ENCODE measurements around the gene RNF4. TPM values are rescaled to one million over a fixed set of nuclear protein-coding genes. Genes with fewer than 3 reads are reported as not detected.

RNF4 gene
- total and polyA plus RNA-seq, 4 donors, result 14.8 to 54.7 (median 41.1) TPM

- peak overlapping the region; percentile 65 to 90 for H3K9ac ChIP-seq (ENCODE audit: insufficient read depth in 1 of 2, low read length in 2 of 2)
- DNase-seq, result peak in 1 of 3 donors; percentile 20
- 58 to 62% methylated on average over 5 of the region's 5 CpGs for WGBS, 2 donors
- no peak overlapping the region for H3K4me3 ChIP-seq
- H3K4me1 ChIP-seq (ENCODE audit: control insufficient read depth in 5 of 5, insufficient read depth in 5 of 5, low read length in 5 of 5), result peaks cover 0 to 16% (median 8%) of the 10 kb centered on the region in 5 donors
- no peak for TF ChIP-seq CTCF (IDR thresholded peaks at IDR 0.05; ENCODE audit: control extremely low read depth, extremely low read depth)
- H3K27me3 ChIP-seq (ENCODE audit: control insufficient read depth in 3 of 3, insufficient read depth in 3 of 3, low read length in 2 of 3), result no peaks in the 10 kb centered on the region
- peak overlapping the region; percentile 96 to 97 for H3K27ac ChIP-seq (ENCODE audit: low read depth in 1 of 2, low read length in 1 of 2)
- H3K36me3 ChIP-seq (ENCODE audit: control insufficient read depth in 4 of 4, insufficient read depth in 4 of 4, low read length in 4 of 4), result no peaks in the 10 kb centered on the region
- H3K9me3 ChIP-seq (ENCODE audit: control insufficient read depth in 4 of 4, insufficient read depth in 3 of 4, low read length in 3 of 4), result no peaks in the 10 kb centered on the region
- no peak for ATAC-seq (ENCODE audit: insufficient read depth, low FRiP score)
Observed at GRCh38 chr4:2534904-2535375, 66.0 kb downstream of the RNF4 start.

DNA sequence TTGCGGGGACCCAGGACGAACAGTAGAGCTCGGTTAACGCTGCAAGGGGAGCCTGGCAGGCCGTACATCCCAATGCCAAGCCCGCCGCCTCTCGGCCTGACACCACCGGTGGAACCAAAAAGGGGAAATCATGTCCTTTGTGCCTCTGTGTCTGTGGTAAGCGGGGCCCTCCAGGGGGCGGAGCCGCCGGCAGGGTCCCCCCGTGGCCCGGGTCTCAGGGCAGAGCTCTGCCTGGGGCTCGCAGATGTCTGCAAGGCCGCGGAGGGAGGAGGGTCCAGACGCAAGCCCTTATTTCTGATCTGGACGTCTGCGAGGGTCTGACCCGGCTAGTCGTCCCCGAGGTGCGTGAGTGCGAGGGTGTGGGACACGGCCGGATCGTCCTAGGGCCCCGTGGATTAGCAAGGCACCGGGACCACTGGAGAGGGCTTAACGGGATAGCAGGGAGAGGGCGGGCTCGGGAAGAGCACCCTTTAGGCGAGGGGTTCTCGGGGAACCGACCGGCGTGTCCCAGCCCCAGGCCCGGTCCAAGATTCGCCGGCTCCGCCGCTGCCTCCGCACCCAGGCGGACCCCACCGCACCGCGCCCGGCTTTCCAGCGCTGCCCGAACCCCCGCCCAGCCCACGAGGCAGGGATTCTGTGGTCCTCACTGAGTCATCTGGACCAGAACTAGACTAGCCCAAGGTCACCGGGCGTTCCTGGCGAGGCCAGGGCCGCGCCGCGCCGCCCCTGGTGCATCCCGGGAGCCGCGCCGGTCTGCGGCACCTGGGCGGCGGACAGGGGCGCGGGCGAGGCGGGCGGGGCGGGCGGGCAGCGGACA lies 66.7 kb downstream of the RNF4 start:
- Histone ChIP-seq H3K9me3 (ENCODE audit: control insufficient read depth in 4 of 4, insufficient read depth in 3 of 4, low read length in 3 of 4) (no peaks in the 10 kb centered on the region), H3K9ac (ENCODE audit: insufficient read depth in 1 of 2, low read length in 2 of 2) (peak overlapping the region; percentile 65 to 90), H3K36me3 (ENCODE audit: control insufficient read depth in 4 of 4, insufficient read depth in 4 of 4, low read length in 4 of 4) (no peaks in the 10 kb centered on the region), H3K27ac (ENCODE audit: low read depth in 1 of 2, low read length in 1 of 2) (peak overlapping the region; percentile 96 to 97), H3K27me3 (ENCODE audit: control insufficient read depth in 3 of 3, insufficient read depth in 3 of 3, low read length in 2 of 3) (no peaks in the 10 kb centered on the region), H3K4me3 (peak overlapping the region; percentile 69), H3K4me1 (ENCODE audit: control insufficient read depth in 5 of 5, insufficient read depth in 5 of 5, low read length in 5 of 5) (peaks cover 0 to 16% (median 8%) of the 10 kb centered on the region in 5 donors)
- no peak for TF ChIP-seq CTCF (IDR thresholded peaks at IDR 0.05; ENCODE audit: control extremely low read depth, extremely low read depth)
- DNase-seq (peak; percentile 64 to 80 (median 66)), ATAC-seq (ENCODE audit: insufficient read depth, low FRiP score) (peak; percentile 2)
- 2 to 4% methylated on average over 56 to 77 of the region's 77 CpGs for WGBS, 2 donors

DNA sequence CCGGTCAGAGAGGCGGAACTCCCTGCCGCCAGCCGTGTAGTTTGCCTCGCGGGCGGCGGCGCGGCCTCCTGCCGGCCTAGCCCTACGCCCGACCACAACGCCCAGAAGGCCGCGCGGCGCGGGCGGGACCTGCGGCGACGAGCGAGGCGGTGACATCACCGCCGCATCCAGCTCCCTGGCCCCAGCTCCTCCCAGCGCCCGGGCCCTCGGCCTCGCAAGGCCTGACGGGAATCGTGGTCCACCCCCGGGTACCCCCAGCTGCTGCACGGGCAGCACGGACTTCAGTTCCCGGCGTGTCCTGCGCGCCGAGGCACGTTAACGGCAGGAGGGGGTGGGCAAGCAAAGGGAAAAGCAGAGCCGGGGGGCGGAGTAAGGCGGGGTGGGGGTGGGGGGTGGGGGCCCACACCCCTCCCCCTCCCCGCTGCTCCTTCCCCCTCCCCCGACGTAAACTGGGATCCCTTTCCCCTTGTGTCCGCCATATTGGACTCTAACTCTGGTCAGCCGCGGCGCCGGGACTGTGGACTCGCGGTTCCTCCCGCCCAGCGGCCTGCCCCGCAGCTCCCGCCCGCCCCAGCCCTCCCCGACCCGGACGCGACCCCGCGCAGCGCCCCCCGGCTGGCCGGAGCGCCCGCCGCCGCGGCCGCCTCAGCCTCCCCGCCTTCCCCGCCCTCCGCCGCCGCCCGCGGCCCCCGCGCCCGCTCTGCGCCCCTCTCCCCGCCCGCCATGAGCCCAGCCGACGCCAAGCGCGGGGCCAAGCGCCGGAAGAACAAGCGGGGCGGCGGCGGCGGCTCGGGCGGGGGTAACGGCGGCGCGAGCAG lies 67.5 kb downstream of the RNF4 start, which contains the start of gene FAM193A:
FAM193A (plus strand) TSS at position 455 of the 818 bp plus-strand sequence; CDS start at position 724, 269 bp downstream.
- Histone ChIP-seq H3K36me3 (ENCODE audit: control insufficient read depth in 4 of 4, insufficient read depth in 4 of 4, low read length in 4 of 4) (no peaks in the 10 kb centered on the region), H3K4me3 (peak within 1 kb of the TSS; percentile 93), H3K4me1 (ENCODE audit: control insufficient read depth in 5 of 5, insufficient read depth in 5 of 5, low read length in 5 of 5) (peaks cover 0 to 16% (median 8%) of the 10 kb centered on the region in 5 donors), H3K9ac (ENCODE audit: insufficient read depth in 1 of 2, low read length in 2 of 2) (peak within 1 kb of the TSS; percentile 68 to 90), H3K27me3 (ENCODE audit: control insufficient read depth in 3 of 3, insufficient read depth in 3 of 3, low read length in 2 of 3) (no peaks in the 10 kb centered on the region), H3K27ac (ENCODE audit: low read depth in 1 of 2, low read length in 1 of 2) (peak within 1 kb of the TSS; percentile 96 to 97), H3K9me3 (ENCODE audit: control insufficient read depth in 4 of 4, insufficient read depth in 3 of 4, low read length in 3 of 4) (no peaks in the 10 kb centered on the region)
- ATAC-seq (ENCODE audit: insufficient read depth, low FRiP score), result peak; percentile 96
- peak; percentile 99 to 100 (median 100) for DNase-seq
- no peak for TF ChIP-seq CTCF (IDR thresholded peaks at IDR 0.05; ENCODE audit: control extremely low read depth, extremely low read depth)
- WGBS, 2 donors, result 1% methylated on average over 27 to 104 of the region's 106 CpGs
